ENCODE data around the gene LZTFL1. TPM values are rescaled to one million over a fixed set of nuclear protein-coding genes. Genes with fewer than 3 reads are reported as not detected.

The LZTFL1 gene, protein sequence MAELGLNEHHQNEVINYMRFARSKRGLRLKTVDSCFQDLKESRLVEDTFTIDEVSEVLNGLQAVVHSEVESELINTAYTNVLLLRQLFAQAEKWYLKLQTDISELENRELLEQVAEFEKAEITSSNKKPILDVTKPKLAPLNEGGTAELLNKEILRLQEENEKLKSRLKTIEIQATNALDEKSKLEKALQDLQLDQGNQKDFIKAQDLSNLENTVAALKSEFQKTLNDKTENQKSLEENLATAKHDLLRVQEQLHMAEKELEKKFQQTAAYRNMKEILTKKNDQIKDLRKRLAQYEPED
- 10 to 100 TPM in 4 of 8 experiments, 1 to 10 TPM in 4; 2.9 to 32.4 (median 12.6) TPM for total RNA-seq

DNA sequence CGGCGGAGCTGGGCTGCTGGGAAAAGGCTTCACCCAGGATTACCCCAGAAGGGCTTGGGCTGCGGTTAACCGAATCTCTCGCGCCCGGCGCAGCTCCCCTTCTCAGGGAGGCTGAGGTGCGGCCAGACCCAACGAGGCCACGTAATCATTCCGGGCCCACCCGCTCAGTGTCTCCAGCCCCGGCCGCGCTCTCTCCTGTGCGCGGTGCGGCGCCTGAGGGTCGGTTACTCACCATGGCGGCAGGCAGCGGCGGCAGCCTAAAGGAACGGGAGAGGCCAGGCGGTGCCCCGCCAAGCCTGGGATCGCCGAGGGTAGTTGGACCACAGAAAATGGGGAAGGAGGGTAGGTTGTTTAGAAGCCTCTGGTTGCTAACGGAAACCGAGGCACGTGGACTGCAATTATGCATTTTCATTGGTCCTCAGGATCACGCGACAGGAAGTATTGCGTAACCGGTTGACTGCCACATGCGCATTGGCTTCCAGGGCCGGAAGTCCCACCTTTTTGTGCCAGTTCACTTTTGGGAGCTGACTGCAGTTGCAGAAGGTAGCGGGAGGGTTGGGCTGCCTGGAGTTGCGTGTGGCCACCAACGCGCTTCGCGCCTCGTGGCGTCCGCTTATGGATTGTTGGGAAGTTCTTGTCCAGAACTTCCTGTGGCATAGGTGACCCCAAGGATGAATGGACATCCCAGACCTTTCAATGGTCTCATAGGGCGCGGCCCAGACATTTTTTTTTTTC is at the start of gene LZTFL1:
Gene LZTFL1, minus strand, starts transcription at position 363 of the 735 bp plus-strand sequence. Its CDS starts 128 bp downstream, at position 235.
- H3K27ac ChIP-seq: peak within 1 kb of the TSS in 1 of 2 donors; percentile 76
- peak; percentile 83 to 98 (median 94) for ATAC-seq (replicated peaks in 6 of 8)
- H3K4me3 ChIP-seq: peak within 1 kb of the TSS; percentile 39 to 98 (median 64)
- H3K4me1 ChIP-seq (replicated peaks in 1 of 2): peaks cover 0 to 8% of the 10 kb centered on the region in 2 donors
- WGBS, 10 experiments: 0 to 72% (median 31%) methylated on average over 8 to 27 of the region's 49 CpGs; no CpG with 5 or more reads in 1 of the 10 experiments
- in situ Hi-C loops (cut with MboI; ENCODE audit: low pct_unique_long_range_greater_than_20kb in 2 of 9, low sequenced_read_pairs in 9 of 9, unreplicated experiment in 9 of 9): no loop called here

DNA sequence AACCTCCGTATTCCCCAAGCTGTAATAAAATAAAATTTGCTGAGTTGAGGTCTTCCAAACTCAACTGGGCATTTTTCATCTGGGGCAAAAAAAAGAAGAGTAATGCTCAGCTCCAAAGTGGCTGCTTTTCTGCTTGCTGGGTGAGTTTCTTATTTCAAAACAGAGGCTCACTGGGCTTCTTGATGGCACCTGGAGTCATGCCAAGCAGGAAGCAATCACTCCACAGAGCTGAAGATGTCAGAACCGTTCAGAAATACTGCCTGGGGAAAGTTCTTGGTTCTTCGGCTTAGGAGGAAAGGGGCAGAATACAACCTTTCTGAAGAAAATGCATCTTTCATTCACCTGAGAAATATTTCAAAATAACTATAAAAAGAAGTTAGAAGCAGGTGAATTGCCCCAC is 48.5 kb upstream of the LZTFL1 start:
- in situ Hi-C loops (cut with MboI; ENCODE audit: low pct_unique_long_range_greater_than_20kb in 2 of 9, low sequenced_read_pairs in 9 of 9, unreplicated experiment in 9 of 9): no loop called here
- no peak overlapping the region for H3K4me3 ChIP-seq
- no peak for ATAC-seq (replicated peaks in 6 of 8)
- no peaks in the 10 kb centered on the region for H3K4me1 ChIP-seq (replicated peaks in 1 of 2)
- 7 to 94% (median 61%) methylated on average over 2 to 3 of the region's 3 CpGs; no CpG with 5 or more reads in 3 of the 10 experiments for WGBS, 10 experiments
- no peak overlapping the region for H3K27ac ChIP-seq

DNA sequence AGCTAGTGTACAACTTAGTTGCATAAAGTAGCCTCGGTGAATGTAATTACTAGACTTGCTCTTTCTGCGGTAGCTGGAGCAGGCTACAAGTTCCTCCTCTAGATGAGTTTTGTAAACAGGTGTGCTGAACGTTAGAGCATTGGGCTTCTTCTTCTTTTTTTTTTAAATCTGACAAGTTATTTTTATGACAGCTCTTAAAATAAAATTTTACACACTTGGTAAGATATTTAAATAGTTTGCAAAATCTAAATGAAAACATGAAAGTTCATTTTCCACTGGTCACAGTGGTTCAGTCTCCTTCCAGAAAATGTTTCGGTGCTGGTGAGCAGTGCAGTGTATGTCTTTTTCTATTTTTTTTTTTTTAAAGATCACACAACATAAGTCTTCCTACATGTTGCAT is 47.4 kb upstream of the LZTFL1 start:
- Histone ChIP-seq H3K4me1 (replicated peaks in 1 of 2) (peaks cover 0 to 4% of the 10 kb centered on the region in 2 donors), H3K27ac (no peak overlapping the region), H3K4me3 (no peak overlapping the region)
- WGBS, 10 experiments: 40 to 100% (median 90%) methylated on average over 1 to 4 of the region's 4 CpGs; no CpG with 5 or more reads in 1 of the 10 experiments
- in situ Hi-C loops (cut with MboI; ENCODE audit: low pct_unique_long_range_greater_than_20kb in 2 of 9, low sequenced_read_pairs in 9 of 9, unreplicated experiment in 9 of 9): no loop called here
- ATAC-seq (replicated peaks in 6 of 8): no peak

DNA sequence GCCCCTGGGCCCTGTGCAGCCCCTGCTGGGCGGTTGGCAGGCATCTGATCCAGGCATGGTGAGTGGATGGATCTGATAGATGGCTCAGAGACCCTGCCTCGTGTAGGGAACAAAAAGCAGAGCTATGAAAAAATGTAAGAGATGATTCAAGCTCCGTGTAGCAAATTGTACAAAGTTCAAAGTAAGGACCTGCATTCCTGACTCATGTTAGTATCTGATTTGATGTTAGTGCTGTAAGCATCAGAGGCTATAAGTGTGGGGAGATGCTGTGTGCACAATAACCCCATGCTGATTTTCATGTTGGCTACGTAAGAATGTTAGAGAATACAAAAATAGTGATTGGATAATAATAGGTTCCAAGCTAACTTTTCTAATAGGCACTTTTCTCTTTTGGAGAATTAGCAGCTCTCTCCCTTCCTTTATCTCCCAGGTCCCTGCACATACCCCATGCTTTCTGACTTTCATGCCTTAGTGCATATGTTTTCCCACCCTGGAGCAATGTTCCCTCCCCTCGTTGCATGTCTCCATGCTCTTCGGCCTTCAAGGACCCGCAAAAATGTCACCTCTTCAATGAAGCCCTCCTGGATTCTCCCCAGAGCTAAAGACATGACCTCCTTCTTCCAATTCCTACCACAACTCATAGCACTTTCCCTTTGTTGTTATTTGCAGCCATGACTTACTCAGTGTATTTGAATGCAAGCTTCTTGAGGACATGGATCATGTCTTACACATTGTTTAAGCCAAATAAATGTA is 46.0 kb upstream of the LZTFL1 start:
- no peak overlapping the region for H3K27ac ChIP-seq
- peak in 3 of 8 experiments; percentile 27 to 44 (median 28) for ATAC-seq (replicated peaks in 6 of 8)
- in situ Hi-C loops (cut with MboI; ENCODE audit: low pct_unique_long_range_greater_than_20kb in 2 of 9, low sequenced_read_pairs in 9 of 9, unreplicated experiment in 9 of 9): no loop called here

DNA sequence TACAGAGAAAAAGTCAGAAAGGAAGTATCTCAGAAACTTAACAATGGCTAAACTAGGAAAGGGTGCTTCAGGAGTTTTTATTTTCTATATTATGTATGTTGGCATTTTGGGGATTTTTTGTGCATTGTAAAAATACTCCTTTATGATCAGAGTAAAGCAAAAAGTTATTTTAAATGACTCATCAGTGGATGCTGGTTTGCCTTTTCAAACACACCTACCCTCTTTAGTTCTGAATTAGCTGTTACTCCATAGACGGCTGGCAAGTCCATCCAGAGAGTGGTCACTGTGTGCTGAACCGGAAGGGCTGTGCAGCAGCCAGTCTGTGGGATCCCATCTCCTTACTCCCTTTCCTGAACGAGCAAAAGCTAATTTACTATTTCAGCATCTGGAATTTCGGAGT is 45.4 kb upstream of the LZTFL1 start:
- peaks cover 0 to 4% of the 10 kb centered on the region in 2 donors for H3K4me1 ChIP-seq (replicated peaks in 1 of 2)
- H3K27ac ChIP-seq: no peak overlapping the region
- ATAC-seq (replicated peaks in 6 of 8): no peak
- H3K4me3 ChIP-seq: no peak overlapping the region
- WGBS, 10 experiments: 43 to 100% (median 98%) methylated on average over 1 to 4 of the region's 4 CpGs; no CpG with 5 or more reads in 1 of the 10 experiments
- in situ Hi-C loops (cut with MboI; ENCODE audit: low pct_unique_long_range_greater_than_20kb in 2 of 9, low sequenced_read_pairs in 9 of 9, unreplicated experiment in 9 of 9): no loop called here

More for the DNA sequence above, 46.0 kb upstream of the LZTFL1 start:
- Histone ChIP-seq H3K4me3 (no peak overlapping the region), H3K4me1 (replicated peaks in 1 of 2) (peaks cover 0 to 4% of the 10 kb centered on the region in 2 donors)
- 23 to 84% (median 61%) methylated on average over 1 to 6 of the region's 7 CpGs; no CpG with 5 or more reads in 3 of the 10 experiments for WGBS, 10 experiments

DNA sequence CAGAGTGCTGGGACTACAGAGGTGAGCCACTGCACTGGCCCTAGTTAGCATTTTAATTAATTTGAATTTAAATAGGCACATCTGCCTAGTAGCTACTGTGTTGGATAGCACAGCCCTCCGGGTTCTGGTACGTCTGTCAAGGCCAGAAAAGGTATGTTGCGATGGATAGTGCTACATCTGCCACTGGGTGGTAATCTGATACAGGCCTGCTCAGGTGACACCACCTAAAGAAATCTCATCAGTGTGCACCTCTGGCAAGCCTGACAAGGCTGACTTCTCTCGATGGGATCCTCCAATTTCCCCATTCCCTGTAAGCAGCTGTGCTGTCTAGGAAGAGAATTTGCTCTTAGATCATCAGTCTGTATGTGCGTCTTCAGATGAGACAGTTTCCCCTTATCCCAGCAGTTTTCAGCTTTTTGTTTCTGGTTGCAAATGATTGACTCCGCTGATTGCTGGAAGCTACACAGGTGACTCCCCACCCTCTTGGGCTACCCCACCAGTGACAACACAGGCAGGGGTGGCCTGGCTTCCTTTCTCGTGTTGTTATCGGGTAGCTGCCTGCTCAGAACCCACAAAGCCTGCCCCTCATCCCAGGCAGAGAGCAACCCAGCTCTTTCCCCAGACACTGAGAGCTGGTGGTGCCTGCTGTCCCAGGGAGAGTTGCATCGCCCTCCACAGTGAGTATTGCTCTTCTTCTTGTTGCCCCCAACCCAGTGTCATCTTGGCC is 44.2 kb upstream of the LZTFL1 start, which contains the start of gene CCR9:
Gene CCR9, plus strand, starts transcription at position 565 of the 727 bp plus-strand sequence. CDS start 8,391 bp downstream, outside the sequence.
- no peak for ATAC-seq (replicated peaks in 6 of 8)
- Histone ChIP-seq H3K4me1 (replicated peaks in 1 of 2) (peaks cover 7 to 13% of the 10 kb centered on the region in 2 donors), H3K4me3 (no peak within 1 kb of the TSS), H3K27ac (no peak within 1 kb of the TSS)
- 20 to 93% (median 79%) methylated on average over 1 to 6 of the region's 9 CpGs; no CpG with 5 or more reads in 3 of the 10 experiments for WGBS, 10 experiments
- in situ Hi-C loops (cut with MboI; ENCODE audit: low pct_unique_long_range_greater_than_20kb in 2 of 9, low sequenced_read_pairs in 9 of 9, unreplicated experiment in 9 of 9): no loop called here

DNA sequence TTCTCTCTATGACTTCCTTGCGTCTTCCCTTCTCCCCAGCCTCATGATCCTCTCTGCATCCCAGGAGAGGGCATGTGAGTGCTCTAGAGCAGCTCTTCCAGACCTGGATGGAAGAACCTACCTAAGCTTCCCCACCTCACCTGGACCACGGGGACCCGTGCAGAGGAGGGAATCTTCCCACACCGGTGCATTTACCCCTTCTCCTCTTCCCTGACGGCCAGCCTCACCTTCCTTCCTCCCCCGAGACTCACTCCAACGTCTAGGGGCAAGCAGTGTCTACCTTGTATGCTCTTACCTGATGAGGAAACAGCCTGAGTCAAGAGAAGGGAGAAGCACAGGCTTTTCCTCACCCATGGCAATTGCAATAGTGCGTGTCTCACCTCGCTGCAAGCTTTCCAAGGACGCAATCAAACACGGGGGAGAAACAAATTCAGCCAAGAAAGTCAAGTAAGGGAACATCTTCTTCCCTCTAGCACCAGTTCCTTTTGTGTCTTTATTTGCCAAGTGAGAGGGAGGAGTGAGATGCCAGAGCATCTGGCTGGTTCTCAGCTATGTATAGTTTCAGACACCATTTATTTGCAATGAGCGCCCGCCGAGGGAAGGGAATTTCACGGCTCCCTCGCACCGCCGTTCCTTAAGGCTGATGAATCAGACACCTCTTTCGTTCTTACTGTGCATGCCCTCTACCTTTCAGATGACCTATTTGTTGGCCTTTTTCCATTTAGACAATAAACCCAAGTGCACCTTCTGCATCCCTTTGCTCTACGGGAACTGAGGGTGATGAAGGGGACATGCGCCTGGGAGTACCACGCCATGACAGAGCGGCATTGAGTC is 42.7 kb upstream of the LZTFL1 start:
- in situ Hi-C loops (cut with MboI; ENCODE audit: low pct_unique_long_range_greater_than_20kb in 2 of 9, low sequenced_read_pairs in 9 of 9, unreplicated experiment in 9 of 9): no loop called here
- Histone ChIP-seq H3K4me3 (no peak overlapping the region), H3K27ac (no peak overlapping the region), H3K4me1 (replicated peaks in 1 of 2) (peaks cover 12 to 20% of the 10 kb centered on the region in 2 donors)
- no peak for ATAC-seq (replicated peaks in 6 of 8)
- WGBS, 10 experiments: 56 to 97% (median 82%) methylated on average over 1 to 13 of the region's 23 CpGs

DNA sequence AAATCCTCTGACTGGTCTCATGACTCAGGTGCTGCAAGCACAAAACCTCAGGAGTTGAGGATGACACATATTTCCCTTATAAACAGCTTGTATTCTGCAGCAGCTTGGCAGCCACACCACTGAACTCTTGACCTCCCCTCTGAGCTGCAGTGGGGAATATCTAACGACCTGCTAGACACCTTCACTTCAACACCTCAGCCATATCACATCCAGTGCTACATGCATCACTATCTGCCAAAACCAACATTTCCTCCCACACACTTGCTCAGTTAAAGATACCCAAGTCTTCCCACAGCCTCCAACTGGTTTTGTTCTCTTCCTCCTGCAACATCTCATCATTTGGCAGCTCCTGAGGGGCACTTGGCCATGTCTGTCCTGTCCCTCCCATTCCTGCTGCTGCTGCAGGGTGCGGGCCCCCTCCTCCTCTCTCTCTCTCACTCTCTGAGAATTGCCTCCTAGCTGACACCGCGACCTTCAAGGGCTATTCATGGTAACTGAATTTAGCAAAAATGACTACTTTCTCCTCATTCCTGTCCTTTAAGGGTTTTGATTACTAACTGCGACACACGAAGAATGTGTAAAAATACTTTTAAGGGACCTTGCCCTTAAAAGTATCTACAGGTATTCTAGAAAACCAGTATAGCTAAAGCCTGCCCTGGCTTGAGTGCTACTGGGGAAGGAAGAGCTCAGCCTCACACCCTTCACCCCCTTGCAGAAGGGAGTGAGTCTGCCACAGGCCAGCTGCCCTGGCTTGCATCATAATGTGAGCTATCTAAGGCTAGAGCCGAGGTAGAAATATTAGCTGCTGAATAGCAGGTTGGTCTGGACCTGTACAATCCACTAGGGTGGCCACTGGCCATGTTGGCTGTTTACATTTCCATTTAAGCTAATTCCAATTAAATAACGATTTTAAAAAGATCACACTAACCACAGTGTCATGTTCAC is 39.4 kb upstream of the LZTFL1 start:
- Histone ChIP-seq H3K4me3 (no peak overlapping the region), H3K27ac (peak overlapping the region in 1 of 2 donors; percentile 31), H3K4me1 (replicated peaks in 1 of 2) (peaks cover 12 to 20% of the 10 kb centered on the region in 2 donors)
- 46 to 80% (median 70%) methylated on average over 2 to 6 of the region's 8 CpGs; no CpG with 5 or more reads in 2 of the 10 experiments for WGBS, 10 experiments
- peak in 5 of 8 experiments; percentile 62 to 85 (median 80) for ATAC-seq (replicated peaks in 6 of 8)
- in situ Hi-C loops (cut with MboI; ENCODE audit: low pct_unique_long_range_greater_than_20kb in 2 of 9, low sequenced_read_pairs in 9 of 9, unreplicated experiment in 9 of 9): no loop called here

DNA sequence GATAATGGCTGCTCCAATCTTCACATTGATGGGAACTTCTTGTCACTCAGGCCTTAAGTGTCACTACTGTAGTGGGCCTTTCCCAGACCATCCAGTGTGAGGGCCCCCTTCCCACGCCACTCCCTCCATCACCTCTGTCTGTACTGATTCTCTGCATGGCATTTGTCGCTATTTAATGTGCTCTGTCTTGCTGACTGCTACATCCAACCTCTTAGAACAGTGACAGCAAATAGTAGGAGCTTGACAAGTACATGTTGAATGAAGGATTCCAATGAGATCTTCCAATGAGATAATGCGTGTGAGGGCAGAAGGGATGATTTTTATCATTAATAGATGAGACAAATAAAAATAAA is 38.8 kb upstream of the LZTFL1 start:
- ATAC-seq (replicated peaks in 6 of 8): peak in 5 of 8 experiments; percentile 58 to 78 (median 70)
- in situ Hi-C loops (cut with MboI; ENCODE audit: low pct_unique_long_range_greater_than_20kb in 2 of 9, low sequenced_read_pairs in 9 of 9, unreplicated experiment in 9 of 9): no loop called here
- WGBS, 10 experiments: 67 to 100% (median 80%) methylated on average over 1 to 3 of the region's 3 CpGs; no CpG with 5 or more reads in 4 of the 10 experiments
- H3K4me3 ChIP-seq: no peak overlapping the region
- peaks cover 12 to 20% of the 10 kb centered on the region in 2 donors for H3K4me1 ChIP-seq (replicated peaks in 1 of 2)
- H3K27ac ChIP-seq: peak overlapping the region in 1 of 2 donors; percentile 31

DNA sequence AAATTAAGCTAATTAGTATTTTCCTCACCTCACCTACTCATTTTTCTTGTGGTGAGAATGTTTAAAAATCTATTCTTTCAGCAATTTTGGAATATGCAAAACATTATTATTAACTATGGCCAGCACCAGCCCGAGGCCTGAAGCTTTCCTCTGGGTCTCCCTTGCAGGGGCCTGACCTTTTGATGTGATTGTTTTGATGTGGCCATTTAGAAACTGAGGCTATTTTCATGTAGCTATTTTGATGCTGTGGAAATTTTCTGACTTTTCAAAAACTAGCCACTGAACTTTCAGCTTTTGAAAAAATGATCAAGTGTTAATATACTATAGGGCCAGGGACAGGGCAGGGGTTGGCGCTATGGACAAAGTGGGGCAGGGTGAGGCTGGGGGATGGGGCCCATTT is 36.2 kb upstream of the LZTFL1 start:
- 20 to 100% (median 93%) methylated on average over 1 to 2 of the region's 2 CpGs; no CpG with 5 or more reads in 3 of the 10 experiments for whole genome bisulfite sequencing, 10 experiments
- ATAC-seq (replicated peaks in 6 of 8): no peak
- no peak overlapping the region for H3K4me3 ChIP-seq
- in situ Hi-C loops (cut with MboI; ENCODE audit: low pct_unique_long_range_greater_than_20kb in 2 of 9, low sequenced_read_pairs in 9 of 9, unreplicated experiment in 9 of 9): no loop called here
- no peak overlapping the region for H3K27ac ChIP-seq
- H3K4me1 ChIP-seq (replicated peaks in 1 of 2): peaks cover 12 to 16% of the 10 kb centered on the region in 2 donors

Data from motor neuron (in vitro differentiated cells).